Activated naive CD4-positive, alpha-beta T cell treated with anti-CD3 and anti-CD28 coated beads, Interleukin-2, amount 10 ng/mL, durations not matched to agents 5 hours and 36 hours (primary cell): ENCODE data around the gene IL17RB. TPM values are rescaled to one million over a fixed set of nuclear protein-coding genes. Genes with fewer than 3 reads are reported as not detected.

Source experiments
- total RNA-seq, 2 experiments: library from RNA; stranded (reverse); gene quantifications; one replicate each; pipeline ENCODE4 v1.2.3, GENCODE V29; 2021

The IL17RB gene
- total RNA-seq, result 1 to 10 TPM; 3.5 to 5.2 TPM

DNA sequence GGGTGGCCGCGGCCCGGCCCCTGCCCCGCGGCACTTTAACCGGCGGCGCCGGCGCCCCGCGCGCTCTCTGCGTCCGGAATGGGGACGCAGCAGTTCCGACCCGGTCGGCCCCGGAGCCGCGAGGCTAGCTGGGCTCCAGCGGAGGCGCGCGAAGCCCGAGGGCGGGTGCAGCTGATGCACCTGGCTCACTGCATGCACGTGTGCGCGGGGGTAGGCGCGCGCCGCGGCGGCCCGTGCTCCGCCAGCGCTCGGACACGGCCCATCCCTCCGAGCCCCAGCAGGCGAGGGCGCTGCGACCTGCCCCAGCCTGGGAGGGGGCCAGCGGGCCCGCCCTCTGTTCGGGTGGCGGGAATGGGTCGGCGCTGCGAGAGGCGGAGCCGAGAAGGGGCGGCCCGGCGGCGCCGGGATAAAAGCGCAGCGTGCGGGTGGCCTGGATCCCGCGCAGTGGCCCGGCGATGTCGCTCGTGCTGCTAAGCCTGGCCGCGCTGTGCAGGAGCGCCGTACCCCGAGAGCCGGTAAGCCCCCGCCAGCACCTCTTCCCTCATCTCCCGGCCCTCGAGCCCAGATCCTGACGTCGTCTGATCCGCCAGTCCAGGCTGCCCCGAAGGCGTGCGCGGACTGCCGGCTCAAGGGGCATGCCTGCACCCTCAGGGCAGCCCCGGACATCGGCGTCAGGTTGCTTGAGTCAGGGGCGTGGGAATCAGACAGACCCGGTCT, at the start of gene IL17RB, which contains the start of gene CHDH:
IL17RB (plus strand) TSS at position 435 of the 717 bp plus-strand sequence; CDS start at position 456, 21 bp downstream.
CHDH (minus strand) TSS at position 286 of the 717 bp plus-strand sequence. CDS start 22,411 bp downstream, outside the sequence.

GRCh38 chr3:53881691-53882593, 35.6 kb downstream of the IL17RB start, which contains the start of gene ACTR8:
TSS of gene ACTR8 (minus strand) at chr3:53882152. CDS start at chr3:53882101, 51 bp downstream.

GRCh38 chr3:53891497-53892285, 45.3 kb downstream of the IL17RB start, which contains the start of gene SELENOK:
TSS of gene SELENOK (minus strand) at chr3:53891859.

Other genes starting within 250 kb of the IL17RB start
- gene CHDH, start 149 bp upstream of the IL17RB start, total RNA-seq, result under 1 TPM; 0.20 to 0.43 TPM
- 10 to 100 TPM; 32.7 to 35.6 TPM for gene ACTR8, start 35.6 kb downstream of the IL17RB start, total RNA-seq
- 10 to 100 TPM; 35.5 to 39.9 TPM for gene SELENOK, start 45.3 kb downstream of the IL17RB start, total RNA-seq